Measurements from ENCODE around the gene FOXO3B.
"Not testable (repeated sequence)": the region's sequence is repeated elsewhere in the genome, so short reads cannot be mapped to it uniquely, and the experiment has no call there.

Gene FOXO3B

DNA sequence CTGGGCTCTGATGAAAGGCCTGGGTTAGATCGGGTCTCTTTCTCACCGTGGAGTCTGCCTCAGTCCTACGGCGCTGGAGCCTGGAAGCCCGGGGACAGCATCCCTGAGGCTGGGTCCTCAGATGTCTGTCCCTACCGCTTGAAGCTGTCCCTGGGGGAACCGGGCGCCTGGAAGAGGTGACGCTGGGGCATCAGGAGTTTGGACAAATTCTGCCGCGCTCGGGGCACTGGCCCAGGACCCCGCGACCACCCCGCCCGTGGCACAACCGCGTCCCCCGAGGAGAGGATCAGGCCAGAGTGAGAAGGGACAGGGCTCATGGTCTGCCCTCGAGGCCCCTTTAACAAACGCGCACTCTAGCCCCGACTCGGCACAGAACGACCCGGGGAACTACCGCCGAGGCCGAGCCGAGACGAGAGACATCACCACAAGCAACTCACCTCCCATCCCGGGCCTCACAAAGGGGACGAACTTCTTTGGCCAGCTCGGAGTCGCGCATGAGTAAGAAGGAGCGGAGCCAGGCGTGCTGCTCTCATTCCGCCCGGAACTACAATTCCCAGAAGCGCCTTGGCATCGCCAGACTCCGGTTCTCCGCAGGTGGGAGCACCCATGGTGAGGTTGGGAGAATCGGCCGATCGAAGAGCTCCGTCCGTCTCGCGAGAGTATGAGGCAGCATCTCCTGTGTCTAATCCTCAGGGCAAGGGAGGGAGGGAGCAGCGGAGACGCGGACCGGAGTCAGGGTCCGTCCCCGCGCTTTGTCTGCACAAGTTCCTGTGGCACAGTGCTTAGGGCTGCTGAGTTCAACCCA lies at the start of gene FOXO3B:
FOXO3B (minus strand) TSS at position 548 of the 805 bp plus-strand sequence. CDS start 663 bp downstream, outside the sequence.
- H3K4me3 ChIP-seq (ENCODE audit: low read depth, low read length), result peak within 1 kb of the TSS; percentile 64
- DNase-seq (ENCODE audit: low read depth), result peak; percentile 98

DNA sequence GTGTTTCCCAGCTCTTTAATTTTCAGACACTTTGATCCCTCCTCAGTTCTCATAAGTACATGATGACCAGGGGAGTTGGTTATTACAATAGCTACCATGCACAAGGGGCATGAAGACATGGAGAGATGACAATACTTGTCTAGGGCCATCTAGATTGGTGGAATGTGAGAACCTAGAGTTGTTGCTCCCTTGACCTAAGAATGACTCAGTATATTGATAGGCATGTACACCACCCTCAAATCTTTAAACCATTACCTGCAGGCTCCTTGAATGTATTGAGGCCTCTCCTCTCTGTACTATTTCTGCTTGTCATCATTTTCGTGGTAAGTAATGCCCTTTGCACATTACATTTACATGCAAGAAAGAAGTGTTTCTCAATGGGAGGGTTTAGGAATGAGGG lies 41.4 kb upstream of the FOXO3B start:
- not testable (repeated sequence) for DNase-seq (ENCODE audit: low read depth); H3K4me3 ChIP-seq (ENCODE audit: low read depth, low read length)

DNA sequence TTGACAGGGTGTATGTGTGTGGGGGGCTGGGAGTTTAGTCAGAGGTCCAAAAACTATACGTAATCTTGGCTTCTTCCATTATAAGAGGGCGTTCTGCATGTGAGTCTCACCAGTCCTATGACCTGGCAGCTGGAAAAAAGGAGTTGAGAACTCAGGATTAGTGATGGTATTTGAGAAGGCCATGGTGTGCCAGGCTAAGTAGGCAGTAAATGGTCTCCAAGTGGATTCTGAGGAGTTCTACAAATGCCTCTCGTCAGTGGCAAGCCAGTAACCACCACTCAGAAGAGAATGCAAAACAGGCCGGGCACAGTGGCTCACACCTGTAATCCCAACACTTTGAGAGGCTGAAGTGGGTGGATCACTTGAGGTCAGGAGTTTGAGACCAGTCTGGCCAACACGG lies 40.5 kb upstream of the FOXO3B start:
- not testable (repeated sequence) for DNase-seq (ENCODE audit: low read depth); H3K4me3 ChIP-seq (ENCODE audit: low read depth, low read length)

DNA sequence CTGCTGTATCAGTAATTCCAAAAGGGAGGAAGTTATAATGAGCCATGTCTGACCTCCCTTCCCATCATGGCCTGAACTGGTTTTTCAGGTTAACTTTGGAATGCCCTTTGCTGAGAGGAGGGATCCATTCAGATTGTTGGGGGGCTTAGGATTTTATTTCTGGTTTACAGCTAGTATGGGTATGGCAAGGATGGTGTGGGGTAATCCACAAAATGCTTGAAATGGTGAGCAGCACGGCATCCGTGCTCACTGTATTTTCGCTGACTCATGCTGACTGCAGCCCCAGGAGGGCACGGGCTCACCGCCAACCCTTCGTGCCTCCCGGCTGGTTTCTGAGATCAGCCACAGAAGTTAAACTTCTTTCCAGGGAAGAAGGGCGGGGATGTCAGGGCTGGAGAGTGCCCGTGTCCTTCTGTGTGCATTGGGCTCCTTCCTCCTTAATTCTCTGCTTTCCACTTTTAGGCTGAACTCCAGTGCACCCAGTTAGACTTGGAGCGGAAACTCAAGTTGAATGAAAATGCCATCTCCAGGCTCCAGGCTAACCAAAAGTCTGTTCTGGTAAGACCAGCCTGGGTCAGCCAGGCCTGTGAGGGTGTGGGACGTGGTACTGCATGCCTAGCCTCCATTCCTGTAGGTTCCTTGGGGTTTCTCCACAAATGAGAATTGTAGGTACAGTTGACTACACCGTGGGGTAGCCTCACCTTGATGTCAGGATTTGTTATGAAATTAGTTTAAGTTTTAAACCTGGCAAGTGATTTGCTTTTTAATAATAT lies 39.8 kb upstream of the FOXO3B start:
- not testable (repeated sequence) for H3K4me3 ChIP-seq (ENCODE audit: low read depth, low read length); DNase-seq (ENCODE audit: low read depth)

DNA sequence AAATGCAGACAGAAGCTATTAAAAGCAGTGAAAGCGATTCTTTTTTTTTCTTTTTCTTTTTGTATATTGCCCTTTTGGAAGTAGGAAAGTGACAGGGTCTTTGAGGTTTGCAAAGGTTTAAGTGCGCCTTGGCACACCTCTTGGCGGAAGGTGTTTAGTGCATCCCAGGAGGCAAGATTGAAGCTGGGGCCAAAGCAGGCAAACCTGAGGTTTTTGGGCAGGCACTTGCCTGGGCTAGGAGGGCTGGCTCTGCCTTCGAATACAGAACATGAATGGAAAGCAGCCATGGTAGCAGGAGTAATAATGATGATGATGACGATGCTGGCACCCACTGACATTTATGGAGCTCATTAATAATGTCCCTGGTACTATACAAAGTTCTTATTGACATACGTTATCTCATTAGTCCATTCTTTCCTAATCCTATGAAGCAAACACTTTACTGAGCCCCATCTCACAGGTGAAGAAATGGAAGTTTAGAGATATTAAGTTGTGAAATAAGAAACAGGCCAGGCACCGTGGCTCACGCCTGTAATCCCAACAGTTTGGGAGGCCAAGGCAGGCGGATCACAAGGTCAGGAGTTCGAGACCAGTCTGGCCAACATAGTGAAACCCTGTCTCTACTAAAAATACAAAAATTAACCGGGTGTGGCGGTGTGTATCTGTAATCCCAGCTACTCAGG lies 37.5 kb upstream of the FOXO3B start:
- DNase-seq (ENCODE audit: low read depth); H3K4me3 ChIP-seq (ENCODE audit: low read depth, low read length): not testable (repeated sequence)

DNA sequence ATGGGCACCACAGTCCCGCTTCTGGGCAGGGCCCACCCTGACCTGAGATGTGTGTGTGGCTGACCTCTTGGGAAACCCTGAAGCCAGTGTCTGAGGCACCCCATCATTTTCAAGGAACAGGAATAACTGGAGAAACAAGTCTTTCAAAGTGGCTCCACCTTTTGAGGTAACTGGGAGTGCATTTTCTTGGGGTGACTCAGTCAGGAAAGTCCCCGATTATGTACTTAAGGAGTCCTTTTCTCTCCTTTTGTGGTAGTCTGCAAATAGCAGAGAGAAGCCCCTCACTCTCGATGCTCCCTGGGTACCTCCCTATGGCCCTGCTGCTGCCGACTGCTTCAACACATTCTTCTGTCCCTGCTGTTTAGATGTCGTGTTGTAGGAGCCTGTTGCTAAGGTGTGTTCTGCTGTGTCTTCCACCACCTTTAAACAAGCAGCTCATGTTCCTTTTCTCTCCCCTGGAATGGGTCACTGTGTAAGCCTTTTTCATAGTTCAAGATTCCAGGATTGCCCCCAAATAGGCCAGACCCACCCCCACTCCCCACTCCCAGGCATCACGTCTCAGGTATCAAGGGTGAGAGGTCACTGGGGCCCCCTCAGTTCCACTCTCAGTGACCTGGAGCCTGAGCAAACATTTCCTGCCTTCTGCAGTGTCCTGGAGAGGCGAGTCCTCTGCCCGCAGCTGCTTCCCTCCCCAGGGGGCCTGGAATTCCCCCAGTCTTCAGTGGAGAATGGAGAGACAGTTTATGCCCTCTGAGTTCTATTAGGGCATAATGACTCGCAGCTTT lies 36.7 kb upstream of the FOXO3B start:
- H3K4me3 ChIP-seq (ENCODE audit: low read depth, low read length), result not testable (repeated sequence)
- DNase-seq (ENCODE audit: low read depth), result peak; percentile 69

DNA sequence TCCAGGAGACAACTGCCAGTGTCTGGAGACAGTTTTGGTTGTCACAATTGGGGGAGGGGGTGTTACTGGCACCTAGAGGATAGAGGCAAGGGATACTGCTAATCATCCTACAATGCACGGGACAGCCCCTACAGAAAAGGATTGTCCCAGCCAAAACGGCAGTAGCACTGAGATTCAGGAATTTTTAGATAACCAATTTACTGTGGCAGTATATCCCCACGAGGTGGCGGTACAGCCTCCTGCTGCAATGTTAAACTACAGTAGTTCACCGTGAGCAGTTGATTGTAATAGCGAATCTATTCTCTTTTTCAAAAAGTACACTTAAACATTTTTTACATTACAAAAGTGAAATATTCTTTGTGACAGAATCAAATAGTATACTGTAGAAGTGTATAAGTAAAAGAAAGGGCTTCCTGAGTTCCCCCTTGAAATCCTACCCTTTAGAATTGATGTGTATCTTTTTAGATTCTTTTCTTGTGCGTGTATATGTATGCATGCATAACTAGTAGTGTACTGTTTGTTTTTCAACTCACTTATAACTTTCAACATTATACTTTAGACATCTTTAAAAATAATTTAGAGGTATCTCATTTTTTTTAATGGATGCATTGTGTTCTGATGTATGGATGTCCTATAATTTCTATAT lies 30.4 kb upstream of the FOXO3B start:
- not testable (repeated sequence) for H3K4me3 ChIP-seq (ENCODE audit: low read depth, low read length)
- TF ChIP-seq, protein P1, sequence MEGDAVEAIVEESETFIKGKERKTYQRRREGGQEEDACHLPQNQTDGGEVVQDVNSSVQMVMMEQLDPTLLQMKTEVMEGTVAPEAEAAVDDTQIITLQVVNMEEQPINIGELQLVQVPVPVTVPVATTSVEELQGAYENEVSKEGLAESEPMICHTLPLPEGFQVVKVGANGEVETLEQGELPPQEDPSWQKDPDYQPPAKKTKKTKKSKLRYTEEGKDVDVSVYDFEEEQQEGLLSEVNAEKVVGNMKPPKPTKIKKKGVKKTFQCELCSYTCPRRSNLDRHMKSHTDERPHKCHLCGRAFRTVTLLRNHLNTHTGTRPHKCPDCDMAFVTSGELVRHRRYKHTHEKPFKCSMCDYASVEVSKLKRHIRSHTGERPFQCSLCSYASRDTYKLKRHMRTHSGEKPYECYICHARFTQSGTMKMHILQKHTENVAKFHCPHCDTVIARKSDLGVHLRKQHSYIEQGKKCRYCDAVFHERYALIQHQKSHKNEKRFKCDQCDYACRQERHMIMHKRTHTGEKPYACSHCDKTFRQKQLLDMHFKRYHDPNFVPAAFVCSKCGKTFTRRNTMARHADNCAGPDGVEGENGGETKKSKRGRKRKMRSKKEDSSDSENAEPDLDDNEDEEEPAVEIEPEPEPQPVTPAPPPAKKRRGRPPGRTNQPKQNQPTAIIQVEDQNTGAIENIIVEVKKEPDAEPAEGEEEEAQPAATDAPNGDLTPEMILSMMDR (conservative IDR thresholded peaks at IDR 0.05; ENCODE audit: low read depth, low read length), result peak; percentile 51
- DNase-seq (ENCODE audit: low read depth), result peak; percentile 74

DNA sequence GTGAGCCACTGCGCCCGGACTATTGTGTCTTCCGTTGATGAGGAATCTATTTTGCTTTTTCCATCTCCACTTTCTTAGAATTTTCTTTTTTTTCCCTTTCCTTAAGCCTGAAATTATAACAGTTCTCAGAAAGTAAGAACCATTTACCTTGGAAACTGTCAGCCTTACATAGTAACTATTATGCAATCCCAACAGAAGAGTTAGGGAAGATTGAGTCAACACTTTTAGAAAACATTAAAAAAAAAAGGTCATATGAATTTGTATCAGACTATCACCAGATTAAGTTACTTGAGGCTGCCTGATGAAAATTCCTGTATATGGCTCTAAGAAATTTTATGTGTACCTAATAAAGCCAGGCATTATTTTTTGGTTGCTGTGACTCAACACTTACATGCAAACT lies 26.1 kb upstream of the FOXO3B start:
- DNase-seq (ENCODE audit: low read depth), result peak; percentile 32
- not testable (repeated sequence) for H3K4me3 ChIP-seq (ENCODE audit: low read depth, low read length)

DNA sequence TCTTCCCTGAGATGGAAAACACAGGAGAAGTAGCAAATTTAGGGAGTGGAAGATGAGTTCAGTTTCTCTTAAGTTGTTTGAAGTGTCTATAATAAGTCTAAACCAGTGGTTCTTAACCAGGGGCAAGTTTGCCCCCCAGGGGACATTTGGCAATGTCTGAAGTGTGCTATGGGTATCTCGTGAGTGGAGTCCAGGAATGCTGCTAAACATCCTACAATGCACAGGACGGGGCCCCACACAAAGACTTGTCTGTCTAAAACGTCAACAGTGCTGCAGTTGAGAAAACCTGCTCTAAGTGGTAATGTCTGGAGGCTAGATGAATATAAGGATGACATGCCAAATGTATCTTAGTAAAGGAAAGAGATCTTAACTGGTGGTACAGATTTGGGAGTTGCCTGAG lies 23.8 kb upstream of the FOXO3B start:
- not testable (repeated sequence) for H3K4me3 ChIP-seq (ENCODE audit: low read depth, low read length); DNase-seq (ENCODE audit: low read depth)

DNA sequence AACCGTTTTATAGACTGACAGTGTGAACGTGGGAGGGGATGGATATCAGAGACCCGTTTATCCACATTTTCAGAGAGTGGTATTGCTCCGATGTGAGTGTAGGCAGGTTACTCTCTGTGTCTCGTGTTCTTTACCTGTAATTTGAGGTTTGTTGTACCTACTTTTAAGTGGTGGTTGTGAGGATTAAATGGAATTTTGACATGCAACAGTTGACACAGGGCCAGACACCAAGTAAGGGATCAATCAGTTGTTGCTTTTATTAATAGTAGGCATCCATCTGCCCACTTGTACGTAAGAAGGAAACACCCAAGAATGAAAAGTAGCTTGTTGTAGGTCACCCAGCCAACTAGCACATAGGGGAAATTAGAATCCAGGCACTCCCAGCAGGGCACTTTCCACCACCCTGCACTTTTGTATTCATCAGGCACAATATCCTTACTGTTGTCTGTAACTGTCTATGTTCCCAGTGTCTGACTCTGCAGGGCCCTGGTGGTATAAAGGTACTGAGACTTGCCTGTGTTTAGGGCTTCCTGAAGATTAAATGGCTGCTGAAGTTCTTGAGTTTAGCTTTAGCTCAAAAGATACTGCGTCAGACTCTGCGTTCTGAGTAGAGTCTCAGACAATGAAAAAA lies 16.5 kb upstream of the FOXO3B start:
- H3K4me3 ChIP-seq (ENCODE audit: low read depth, low read length), result peak overlapping the region; percentile 66
- DNase-seq (ENCODE audit: low read depth), result not testable (repeated sequence)

DNA sequence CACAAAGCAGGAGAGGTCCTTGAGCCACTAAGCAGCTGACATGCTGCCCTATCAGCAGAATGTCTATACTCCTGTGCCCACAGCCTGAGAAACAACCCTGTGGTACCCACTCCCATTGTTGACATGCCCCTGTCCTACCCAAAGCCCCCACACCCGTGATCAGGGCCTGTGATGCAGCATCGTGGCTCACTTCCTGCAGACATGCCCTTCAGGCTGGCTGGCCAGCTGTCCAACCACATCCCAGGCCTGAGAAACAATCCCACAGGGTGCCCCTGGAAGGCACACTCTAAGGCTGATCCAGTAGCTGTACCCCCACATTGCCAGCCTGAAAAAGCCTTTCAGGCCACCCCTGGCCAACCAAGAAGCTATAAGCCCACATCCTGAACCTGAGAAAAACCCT lies 13.0 kb upstream of the FOXO3B start:
- DNase-seq (ENCODE audit: low read depth); H3K4me3 ChIP-seq (ENCODE audit: low read depth, low read length): not testable (repeated sequence)

DNA sequence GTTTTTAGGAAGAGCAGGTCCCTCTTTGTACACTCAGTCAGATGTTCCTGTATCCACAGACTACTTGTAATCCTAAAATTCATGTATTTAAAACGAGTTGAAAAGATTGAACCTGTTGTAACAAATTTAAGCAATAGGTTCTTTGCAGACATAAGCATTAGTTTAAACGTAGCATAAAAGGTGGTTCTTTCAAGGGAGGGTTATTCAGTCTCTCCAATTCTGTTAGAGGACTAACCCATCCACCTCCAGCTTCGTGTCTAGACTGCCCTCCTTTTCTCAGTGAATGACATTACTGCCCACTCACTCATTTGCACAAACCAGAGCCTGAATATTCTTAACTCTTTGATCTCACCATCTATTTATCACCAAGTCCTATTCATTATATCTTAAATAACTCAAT lies 554 bp upstream of the FOXO3B start:
- peak; percentile 2 for DNase-seq (ENCODE audit: low read depth)
- H3K4me3 ChIP-seq (ENCODE audit: low read depth, low read length), result peak overlapping the region; percentile 64

DNA sequence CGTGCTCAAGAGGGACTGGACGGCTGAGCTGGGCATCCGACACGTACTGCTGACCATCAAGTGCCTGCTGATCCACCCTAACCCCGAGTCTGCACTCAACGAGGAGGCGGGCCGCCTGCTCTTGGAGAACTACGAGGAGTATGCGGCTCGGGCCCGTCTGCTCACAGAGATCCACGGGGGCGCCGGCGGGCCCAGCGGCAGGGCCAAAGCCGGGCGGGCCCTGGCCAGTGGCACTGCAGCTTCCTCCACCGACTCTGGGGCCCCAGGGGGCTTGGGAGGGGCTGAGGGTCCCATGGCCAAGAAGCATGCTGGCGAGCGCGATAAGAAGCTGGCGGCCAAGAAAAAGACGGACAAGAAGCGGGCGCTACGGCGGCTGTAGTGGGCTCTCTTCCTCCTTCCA lies 4.7 kb downstream of the FOXO3B start:
- DNase-seq (ENCODE audit: low read depth); H3K4me3 ChIP-seq (ENCODE audit: low read depth, low read length): not testable (repeated sequence)

DNA sequence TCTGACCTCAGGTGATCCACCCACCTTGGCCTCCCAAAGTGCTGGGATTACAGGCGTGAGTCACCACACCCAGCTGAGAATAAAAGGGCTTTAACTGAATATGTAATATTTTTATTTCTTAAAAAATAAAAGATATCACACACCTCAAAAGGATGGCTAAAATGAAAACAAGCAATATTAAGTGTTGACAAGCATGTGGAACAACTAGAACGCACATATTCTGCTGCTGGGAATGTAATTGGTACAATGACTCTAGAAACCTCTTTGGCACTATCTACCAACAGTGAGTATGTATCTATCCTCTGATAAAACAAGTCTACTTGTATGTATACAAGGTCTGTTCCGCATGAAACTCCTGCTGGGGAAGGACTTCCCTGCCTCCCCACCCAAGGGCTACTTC lies 5.2 kb downstream of the FOXO3B start:
- DNase-seq (ENCODE audit: low read depth); H3K4me3 ChIP-seq (ENCODE audit: low read depth, low read length): not testable (repeated sequence)

DNA sequence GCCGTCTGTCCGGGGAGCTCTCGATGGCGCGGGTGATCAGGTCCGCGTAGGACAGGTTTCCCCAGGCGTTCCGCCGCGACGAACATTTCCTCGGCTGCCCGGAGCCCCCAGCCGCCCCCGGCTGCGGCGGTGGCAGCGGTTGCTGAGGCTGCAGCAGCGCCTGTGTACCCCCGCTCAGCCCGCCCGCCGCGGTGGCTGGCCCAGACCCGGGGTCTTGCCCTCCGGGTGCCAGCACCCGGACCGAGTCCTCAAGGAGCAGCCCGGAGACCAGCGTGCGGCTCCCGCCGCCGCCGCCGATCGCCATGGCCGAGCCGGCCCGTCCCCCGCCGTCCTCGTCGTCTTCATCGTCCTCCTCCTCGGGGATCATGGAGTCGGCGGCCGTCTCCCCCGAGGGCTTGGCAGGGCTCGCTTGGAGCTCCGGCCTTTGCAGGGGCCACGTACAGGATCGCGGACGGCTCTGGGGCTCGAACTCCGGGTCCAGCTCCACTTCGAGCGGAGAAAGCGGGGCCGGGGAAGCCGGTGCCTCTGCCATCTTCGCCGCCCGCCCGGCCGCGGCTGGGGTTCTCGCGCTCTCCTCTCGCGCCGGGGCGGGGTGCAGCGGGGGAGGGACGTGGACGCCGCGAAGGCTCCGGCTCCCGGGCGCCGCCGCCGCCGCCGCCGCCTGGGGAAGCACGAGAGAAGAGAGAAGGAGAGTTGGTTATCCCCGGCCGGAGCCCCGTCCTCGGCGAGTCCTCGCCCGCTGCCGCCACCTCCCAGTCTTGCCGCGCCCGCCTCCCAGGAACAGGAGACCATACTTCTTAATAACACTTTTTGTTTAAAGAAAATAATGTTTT lies 9.5 kb downstream of the FOXO3B start:
- DNase-seq (ENCODE audit: low read depth); H3K4me3 ChIP-seq (ENCODE audit: low read depth, low read length): not testable (repeated sequence)

DNA sequence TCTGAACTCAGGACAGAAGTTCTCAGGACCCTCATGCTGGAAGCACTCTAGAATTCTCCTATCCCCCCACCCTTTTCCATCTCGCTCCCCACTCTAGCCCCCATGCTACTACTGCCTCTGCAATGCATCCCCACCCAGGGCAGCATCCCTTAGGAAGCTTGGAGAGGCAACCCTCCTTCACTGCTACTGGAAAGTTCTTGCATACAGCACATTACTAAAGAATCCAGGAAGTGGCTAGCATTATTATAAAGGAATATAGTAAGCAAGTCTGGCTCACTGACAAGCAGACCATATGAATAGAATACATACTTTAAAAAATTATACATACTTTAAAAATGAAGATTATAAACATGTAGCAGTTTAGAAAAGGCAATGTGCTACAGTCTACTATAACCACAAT lies 13.5 kb downstream of the FOXO3B start:
- not testable (repeated sequence) for DNase-seq (ENCODE audit: low read depth)

More for the DNA sequence above, 13.5 kb downstream of the FOXO3B start:
- not testable (repeated sequence) for H3K4me3 ChIP-seq (ENCODE audit: low read depth, low read length)
